Smooth muscle cell of the brain vasculature (primary cell): Measurements from ENCODE around the gene CROCC.
"Not testable (repeated sequence)": the region's sequence is repeated elsewhere in the genome, so short reads cannot be mapped to it uniquely, and the experiment has no call there.

Experiments used
- DNase-seq: peaks from one replicate; pipeline ENCODE4 v3.0.0-alpha.2; 2012; ENCODE audit warnings: low read depth, low spot score

CROCC gene, protein sequence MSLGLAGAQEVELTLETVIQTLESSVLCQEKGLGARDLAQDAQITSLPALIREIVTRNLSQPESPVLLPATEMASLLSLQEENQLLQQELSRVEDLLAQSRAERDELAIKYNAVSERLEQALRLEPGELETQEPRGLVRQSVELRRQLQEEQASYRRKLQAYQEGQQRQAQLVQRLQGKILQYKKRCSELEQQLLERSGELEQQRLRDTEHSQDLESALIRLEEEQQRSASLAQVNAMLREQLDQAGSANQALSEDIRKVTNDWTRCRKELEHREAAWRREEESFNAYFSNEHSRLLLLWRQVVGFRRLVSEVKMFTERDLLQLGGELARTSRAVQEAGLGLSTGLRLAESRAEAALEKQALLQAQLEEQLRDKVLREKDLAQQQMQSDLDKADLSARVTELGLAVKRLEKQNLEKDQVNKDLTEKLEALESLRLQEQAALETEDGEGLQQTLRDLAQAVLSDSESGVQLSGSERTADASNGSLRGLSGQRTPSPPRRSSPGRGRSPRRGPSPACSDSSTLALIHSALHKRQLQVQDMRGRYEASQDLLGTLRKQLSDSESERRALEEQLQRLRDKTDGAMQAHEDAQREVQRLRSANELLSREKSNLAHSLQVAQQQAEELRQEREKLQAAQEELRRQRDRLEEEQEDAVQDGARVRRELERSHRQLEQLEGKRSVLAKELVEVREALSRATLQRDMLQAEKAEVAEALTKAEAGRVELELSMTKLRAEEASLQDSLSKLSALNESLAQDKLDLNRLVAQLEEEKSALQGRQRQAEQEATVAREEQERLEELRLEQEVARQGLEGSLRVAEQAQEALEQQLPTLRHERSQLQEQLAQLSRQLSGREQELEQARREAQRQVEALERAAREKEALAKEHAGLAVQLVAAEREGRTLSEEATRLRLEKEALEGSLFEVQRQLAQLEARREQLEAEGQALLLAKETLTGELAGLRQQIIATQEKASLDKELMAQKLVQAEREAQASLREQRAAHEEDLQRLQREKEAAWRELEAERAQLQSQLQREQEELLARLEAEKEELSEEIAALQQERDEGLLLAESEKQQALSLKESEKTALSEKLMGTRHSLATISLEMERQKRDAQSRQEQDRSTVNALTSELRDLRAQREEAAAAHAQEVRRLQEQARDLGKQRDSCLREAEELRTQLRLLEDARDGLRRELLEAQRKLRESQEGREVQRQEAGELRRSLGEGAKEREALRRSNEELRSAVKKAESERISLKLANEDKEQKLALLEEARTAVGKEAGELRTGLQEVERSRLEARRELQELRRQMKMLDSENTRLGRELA (N-terminal part only)

DNA sequence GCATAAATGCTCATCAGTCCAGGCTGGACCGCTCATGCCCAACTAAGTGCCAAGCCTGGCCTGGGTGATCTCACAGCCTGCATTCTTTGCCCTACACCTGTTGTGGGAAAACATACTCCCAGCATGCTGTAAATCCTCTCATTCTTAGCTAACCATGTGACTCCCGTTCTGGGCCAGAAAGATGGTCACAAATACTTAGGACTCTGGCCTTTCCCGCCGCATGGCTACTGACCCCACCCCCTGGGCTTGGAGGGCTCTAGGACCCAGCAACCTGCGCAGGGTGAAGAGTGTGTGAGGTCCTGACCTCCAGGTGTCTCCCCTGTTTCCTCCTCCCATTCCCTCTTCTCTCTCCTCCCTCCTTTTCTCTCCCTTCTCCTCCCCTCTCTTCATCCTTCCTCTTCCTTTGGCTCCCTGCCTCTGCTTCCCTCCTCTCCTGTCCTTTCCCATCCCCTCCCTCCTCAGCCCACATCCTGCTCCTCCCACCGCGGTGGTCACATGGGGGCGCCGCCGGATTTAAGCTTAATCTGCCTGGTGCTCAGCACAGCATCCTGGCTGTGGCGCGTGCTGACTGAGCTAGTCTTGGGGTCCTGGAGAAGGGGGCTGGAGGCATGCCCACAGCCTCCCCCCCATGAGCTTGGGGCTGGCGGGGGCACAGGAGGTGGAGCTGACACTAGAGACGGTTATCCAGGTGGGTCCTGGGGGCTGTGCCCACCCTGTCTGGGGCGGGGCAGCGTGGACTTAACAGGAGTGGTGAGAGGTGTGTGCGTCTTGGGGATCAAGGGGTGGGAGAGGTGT is at the start of gene CROCC:
Gene CROCC (plus strand): TSS at position 541 of the 795 bp plus-strand sequence. CDS start 88 bp downstream, at position 629.
- no peak for DNase-seq

DNA sequence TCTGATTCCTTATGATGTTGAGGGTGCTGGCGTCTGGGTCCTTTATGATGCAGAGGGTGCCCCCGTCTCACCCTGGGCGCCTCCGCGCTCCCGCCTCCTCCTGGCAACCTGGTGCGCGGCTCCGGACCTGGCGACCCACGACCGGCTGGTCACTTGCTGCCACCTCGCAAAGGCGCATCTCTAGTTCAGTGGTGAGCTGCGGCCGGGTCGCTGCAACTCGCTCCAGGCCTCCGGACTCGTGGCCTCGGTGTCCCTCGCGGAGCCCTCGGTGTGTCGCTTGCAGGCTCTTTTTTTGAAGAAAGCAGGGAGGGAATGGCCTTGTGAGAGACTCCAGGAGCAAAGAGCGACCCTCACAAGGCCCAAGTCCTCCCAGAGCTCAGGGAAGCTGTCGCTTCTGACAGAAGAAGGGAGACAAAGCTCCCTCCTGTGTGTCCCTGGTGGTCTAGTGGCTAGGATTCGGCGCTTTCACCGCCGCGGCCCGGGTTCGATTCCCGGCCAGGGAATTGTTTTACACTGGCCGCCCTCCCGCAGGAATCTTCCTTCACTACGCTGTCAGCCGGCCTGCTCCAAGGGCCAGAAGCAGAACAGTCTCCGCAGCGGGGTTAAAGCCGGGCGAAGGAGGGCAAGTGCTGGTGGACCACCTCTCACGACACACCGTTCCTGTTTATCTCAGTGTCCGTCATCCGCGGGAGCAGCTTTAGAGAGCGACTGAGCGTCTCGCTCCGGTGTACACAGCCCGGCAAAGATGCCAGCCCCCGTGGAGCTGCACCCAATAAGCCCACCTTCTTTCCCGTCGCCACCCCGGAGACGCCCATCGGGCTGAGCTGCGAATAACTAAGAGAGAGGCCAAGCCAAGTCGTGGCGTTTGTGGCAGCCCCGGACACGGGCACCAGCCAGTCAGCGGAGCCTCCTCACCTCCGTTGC is 49.3 kb upstream of the CROCC start:
- DNase-seq, result not testable (repeated sequence)

DNA sequence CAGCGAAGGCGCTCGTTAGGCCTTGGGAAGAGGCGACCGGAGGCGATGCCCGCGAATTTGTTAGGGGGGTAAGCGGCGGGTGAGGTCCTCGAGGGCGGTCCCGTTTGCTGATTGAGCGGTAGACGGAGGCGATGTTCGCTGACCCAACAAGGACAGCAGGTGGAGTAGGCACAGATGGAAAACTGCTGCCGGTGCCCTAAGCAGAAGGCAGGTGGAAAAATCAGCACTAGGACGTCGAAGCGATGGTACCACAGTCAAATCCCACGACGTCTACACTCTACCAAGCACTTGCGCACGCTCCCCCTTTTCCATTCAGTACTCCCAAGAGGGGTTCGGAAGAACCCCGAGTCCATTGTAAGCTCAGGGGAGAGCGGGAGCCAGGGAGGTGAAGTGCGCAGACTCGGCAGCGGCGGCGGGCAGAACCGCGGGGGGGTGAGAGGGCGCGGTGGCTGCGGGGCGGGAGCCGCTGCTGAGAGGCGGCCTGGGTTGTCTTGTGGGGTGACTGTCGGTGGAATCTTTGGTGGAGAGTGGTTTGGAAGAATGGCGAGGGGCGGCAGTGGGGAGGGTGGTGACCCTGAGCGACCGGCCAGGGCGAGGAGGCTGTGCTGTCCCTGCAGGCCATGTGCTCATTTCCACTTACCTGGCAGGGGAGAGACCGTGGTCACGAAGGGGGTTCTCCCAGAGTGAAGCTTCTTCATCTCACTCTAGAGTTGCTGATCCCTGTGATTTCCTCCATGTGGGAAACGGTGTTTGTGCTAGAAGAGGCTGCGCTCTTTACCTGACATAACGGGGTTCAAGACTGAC is 48.5 kb upstream of the CROCC start:
- DNase-seq, result not testable (repeated sequence)

DNA sequence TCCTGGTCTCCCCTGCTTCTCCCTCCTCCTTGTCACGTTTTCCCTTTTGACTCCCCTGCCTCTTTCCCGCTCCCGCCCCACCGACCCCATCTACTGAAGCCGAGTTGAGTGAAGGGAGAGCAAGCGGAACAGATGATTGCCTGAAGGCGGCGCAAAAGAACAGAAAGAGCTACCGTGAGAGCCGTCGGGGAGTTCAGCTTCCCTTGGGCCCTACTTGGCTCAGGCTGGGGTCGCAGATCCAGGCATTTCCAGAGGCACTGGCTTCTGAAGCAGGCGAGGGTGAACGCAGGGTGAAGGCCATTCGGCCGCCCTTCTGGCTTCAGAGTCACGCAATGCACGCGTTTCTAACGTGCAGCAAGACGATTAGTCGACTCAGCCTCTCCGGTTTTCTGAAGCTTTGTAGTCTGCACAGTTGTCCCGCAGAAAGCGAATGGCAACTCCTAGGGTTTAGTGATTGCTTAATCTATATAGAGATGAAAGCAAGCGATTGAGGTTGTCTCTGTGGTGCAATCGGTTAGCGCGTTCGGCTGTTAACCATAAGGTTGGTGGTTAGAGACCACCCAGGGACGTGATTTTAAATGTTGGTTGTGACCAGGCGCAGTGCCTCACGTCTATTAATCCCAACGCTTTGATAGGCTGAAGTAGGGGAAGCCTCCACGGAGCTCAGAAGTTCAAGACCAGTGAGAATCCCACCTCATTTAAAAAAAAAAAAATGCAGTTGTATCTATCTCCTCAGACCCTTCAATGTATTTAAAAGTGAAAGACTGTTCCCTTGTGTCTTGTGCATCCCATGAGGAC is 46.6 kb upstream of the CROCC start:
- not testable (repeated sequence) for DNase-seq

DNA sequence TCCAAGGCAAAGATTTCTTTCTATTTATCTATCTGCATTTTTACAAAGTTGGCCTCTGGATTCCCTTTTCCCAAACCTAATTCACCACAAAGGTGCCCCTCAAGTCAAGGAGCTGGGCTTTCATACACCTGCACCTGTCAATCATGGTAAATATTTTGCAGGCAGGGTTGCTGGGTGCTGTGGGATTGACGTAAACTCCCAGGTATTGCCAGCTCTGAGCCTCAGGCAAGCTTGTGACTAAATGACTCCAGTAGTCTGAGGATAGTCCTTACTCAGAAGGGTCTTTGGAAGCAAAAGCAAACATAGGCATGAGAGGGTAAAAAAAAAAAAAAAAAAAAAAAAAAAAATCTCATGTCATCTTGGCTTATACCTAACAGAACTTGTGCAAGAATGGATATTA is 40.0 kb upstream of the CROCC start:
- not testable (repeated sequence) for DNase-seq

DNA sequence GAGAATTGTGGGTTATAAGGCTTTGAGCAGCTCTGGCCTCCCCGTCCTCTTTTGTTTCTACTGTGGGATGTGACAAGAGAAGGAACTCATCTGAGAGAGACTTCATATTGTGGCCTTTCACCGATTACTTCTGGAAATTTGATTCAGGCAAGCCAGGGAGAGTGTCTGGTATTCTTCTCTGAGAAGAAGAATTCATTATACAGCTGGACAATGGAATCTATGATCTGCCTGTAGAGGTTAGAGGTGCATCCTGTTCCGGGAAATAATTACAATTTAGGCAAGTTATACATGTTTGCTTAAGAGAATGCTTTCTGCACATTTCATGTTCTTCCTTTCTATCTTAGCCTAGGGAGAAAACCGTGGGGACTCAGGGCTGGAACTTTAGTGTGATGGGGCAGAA is 38.7 kb upstream of the CROCC start:
- no peak for DNase-seq

DNA sequence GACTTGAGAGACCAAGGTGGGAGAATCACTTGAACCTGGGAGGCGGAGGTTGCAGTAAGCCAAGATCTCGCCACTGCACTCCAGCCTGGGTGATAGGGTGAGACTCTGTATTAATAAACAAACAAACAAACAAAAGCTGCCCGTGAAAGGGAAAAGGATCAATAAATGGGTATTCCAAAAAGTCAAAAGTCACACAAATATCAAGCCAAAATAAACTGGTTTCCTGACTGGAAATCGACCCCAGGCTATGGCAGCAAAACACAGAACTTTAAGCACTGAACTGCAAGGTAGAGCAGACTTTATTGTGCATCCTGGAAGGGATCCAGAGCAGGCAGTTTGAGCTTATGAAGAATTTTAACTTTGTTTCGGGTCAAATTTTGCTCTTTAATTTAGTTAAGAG is 37.2 kb upstream of the CROCC start:
- DNase-seq, result not testable (repeated sequence)

DNA sequence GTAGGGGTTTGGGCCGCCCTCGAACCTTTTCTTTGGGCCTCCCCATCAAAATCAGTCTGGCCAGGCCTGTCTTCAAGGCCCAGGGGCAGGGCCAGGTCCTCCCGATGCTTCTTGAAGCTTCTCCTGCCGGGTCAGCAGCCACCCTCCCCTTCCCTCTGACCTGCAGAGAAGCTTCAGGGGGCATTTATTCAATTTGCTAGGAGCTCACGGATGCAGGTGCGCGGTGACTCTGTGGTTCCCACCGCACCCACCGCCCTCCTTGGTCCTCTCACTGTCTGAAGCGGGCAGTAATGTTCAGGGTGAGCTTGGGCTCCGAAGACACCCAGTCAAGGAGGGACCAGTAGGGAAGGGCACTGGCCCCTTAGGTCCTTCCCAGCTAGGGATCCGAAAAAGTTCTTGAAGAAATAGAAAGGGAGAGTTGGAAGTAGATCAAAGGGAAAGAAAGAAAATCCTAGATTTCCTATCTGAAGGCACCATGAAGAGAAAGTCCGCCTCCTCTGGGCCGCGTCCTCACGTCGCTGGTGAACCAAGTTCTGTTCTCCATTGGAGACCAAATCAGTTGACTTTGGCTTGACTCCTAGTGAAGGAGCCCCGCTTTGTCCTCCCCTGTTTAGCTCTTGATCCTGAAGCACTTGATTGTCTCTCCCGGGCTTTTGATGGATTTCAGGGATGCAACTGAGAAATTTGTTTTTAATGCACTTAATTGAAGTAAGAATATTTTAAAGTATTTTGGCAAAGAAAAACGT is 34.7 kb upstream of the CROCC start:
- DNase-seq, result no peak

DNA sequence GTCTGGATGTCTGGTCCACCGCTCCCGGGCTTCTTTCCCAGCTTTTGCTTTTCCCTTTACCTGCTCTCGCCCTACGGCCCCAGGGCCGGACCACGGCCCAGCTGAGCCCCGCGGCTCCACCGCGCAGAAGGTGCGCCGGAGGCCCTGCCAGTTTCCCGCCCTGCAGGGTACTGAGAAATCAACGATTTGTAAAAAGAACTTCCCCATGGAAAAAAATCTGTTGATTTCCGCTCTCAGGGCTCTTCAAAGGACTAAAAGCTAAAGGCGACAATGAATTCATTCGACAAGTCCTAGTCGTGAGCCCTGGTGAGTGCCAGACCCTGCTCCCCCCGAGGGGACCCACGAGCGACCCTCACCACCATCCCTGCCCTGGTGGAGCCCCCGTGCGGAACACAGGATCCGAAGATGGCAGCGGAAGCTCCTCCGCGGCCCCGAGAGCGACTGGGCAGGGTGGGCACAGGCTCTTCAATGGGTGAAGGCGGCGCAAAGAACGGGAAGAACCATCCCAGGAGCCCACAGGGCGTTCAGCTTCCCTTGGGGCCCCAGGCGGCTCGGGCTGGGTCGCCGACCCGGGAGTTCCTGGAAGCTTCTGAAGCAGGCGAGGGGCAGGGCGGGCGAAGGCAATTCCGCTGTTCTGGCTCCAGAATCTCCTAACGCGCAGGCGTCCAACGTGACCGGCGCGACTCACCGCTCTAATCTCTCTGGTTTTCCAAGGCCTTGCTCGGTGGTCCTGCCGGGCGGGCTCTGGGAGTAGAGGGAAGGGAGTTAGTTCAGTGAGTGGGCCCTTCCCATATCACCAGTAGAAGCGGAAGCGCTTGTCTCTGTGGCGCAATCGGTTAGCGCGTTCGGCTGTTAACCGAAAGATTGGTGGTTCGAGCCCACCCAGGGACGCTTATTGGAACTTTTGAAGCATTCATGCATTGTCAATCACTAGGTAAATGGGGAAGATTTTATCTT is 32.6 kb upstream of the CROCC start:
- no peak for DNase-seq

DNA sequence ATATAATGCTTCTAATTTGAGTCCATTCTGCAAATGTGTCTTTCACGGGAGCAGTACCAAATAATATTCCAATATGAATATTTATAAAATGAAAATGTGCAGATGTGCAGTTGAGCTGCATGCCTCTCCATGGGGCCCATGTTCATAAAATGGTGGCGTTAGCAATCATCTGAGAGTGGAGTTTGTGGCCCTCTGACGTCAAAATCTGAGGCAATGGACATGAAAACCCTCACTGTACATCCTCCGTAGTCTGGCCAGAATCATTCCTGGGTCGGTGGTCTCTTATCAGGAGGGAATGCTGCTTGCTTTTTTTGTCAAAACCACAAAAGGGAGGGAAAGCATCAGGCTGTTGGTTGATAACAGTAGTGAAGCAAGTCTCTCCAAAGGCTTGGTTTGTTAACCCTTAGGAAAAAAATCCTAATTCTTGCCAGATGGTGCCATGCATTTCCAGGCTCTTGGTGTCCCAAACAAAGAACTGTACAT is 31.2 kb upstream of the CROCC start:
- not testable (repeated sequence) for DNase-seq

DNA sequence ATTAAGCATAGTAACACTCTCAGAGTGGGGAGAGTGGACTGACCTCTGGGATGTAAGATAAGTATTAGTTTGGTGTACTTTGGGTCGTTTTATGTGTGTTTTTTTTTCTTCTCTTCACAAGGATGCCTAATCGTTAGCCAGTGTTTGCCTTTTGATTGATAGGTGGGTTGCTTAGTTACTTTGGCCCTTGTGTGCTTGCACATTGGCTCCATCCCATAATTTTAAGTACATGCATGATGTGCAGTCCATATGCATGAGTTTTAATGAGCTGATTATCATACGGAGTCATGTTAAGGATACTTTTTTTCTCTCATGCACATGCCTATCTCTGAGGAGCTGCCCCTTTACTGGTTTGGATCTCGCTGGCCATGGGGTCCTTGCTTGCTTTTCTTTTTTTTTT is 30.7 kb upstream of the CROCC start:
- not testable (repeated sequence) for DNase-seq

DNA sequence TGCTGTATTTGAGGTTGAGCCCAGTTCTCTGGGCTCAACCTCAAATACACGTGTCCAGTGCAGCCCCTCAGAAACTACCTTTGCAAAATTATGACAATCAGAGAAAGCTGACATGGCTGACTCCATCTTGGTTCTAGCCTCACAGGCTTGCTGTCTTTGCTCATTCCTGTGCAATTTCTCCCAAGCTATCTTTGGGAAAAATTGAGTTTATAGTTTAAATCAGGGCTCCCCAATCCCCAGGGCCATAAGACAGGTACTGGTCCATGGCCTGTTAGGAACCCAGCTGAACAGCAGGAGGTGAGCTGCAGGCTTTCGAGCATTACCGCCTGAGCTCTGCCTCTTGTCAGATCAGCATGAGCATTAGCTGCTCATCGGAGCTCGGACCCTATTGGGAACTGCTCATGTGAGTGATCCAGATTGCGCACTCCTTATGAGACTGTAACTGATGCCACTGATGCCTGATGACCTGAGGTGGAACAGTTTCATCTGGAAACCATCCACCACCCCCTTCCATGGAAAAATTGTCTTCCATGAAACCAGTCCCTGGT is 28.7 kb upstream of the CROCC start:
- not testable (repeated sequence) for DNase-seq

DNA sequence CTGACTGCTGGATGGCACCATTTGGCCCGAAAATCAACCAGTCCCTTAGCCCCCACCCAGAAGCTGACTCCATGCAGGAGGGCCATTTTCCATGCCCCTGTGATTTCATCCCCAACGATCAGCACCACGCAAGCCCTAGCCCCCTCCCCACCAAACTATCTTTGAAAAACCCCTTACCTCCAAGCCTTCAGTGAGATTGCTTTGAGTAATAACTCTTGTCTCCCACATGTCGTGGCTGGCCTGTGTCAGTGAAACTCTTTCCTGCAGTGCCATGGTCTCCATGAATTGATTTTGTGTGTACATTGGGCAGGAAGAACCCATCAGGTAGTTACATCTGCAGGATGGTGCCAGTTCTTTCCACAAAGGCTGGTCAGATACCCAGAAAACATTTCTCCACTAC is 27.9 kb upstream of the CROCC start:
- DNase-seq, result not testable (repeated sequence)

DNA sequence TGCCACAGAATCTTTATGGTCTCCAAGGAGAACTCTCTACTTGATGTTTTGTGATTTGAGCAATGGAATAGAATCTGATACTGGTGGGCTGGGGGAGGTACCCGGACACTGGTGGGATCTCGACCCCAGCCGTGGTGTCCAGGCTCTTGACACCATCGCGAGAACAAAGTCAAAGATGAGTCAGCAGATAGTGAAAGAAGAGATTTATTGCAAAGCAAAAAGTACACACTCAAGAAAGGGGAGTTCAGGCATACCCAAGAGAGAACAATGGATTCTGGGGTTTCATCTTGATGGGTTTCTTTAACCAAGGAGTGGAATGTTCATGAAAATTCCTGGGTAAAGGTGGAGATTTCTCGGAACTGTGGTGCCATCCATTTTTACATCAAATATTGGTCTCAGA is 27.4 kb upstream of the CROCC start:
- not testable (repeated sequence) for DNase-seq

DNA sequence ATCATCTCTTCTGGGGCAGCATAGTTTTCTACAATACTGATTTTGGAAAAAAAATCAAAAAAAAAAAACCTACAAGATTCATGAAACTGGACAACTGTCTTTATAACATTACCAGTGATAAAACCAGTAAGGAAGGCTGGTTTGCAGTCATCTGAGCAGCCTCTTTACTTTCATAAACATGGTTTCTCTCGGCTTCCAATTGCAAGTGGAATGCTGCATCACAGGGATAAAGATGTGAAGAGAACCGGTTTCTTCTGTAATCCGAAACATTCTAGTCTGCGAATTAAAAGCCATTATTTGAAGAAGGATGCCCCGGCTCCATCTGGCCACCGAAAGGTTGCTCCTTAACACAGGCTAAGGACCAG is 26.5 kb upstream of the CROCC start:
- DNase-seq, result not testable (repeated sequence)
